Kidney (tissue), 14 donors: ENCODE results near the gene SLC45A3. TPM values are rescaled to one million over a fixed set of nuclear protein-coding genes. Genes with fewer than 3 reads are reported as not detected.

ENCODE experiments used
- DNase-seq, 5 donors: peaks; one replicate each; pipeline ENCODE4 v3.0.0-alpha.2; 2013 to 2020
- FAIRE-seq: peaks from 2 replicates; lab custom pipeline; 2012; peaks lifted over from hg19 to GRCh38; lab: Jason Lieb, UNC
- H3K27ac ChIP-seq, 2 donors: one replicate each; pipeline ENCODE4 v1.7.0; 2013; ENCODE audit warnings: low read depth in 2 of 2, low read length in 2 of 2, inconsistent platforms in 1 of 2
- H3K27me3 ChIP-seq: one replicate; pipeline ENCODE4 v1.7.1; 2013; ENCODE audit warnings: low read length, inconsistent platforms; ENCODE audit not compliant: control insufficient read depth, insufficient read depth
- H3K36me3 ChIP-seq, 3 donors: one replicate each; pipeline versions ENCODE4 v1.7.0 to v1.7.1; 2013; ENCODE audit warnings: low read length in 3 of 3, control low read depth in 1 of 3, inconsistent platforms in 1 of 3; ENCODE audit not compliant: insufficient read depth in 3 of 3, control insufficient read depth in 2 of 3
- H3K4me1 ChIP-seq, 3 donors: one replicate each; pipeline versions ENCODE4 v1.7.0 to v1.7.1; 2013; ENCODE audit warnings: low read length in 3 of 3, inconsistent platforms in 1 of 3, low read depth in 1 of 3; ENCODE audit not compliant: control insufficient read depth in 2 of 3, insufficient read depth in 2 of 3
- H3K4me3 ChIP-seq, 3 donors: one replicate each; pipeline versions ENCODE4 v1.7.0 to v1.8.1; 2013; ENCODE audit warnings: low read length in 3 of 3, control low read depth in 1 of 3, inconsistent platforms in 1 of 3
- H3K9ac ChIP-seq, 3 donors: one replicate each; pipeline versions ENCODE4 v1.7.0 to v1.7.1; 2013; ENCODE audit warnings: low read length in 3 of 3, control low read depth in 1 of 3, inconsistent platforms in 1 of 3
- H3K9me3 ChIP-seq, 3 donors: one replicate each; pipeline versions ENCODE4 v1.7.0 to v1.7.1; 2013; ENCODE audit warnings: low read length in 3 of 3, control low read depth in 1 of 3, inconsistent platforms in 1 of 3; ENCODE audit not compliant: control insufficient read depth in 2 of 3, insufficient read depth in 1 of 3
- CTCF ChIP-seq: IDR thresholded peaks from 3 replicates; pipeline ENCODE4 v1.5.1; 2012; ENCODE audit warnings: mild to moderate bottlenecking, moderate library complexity, borderline replicate concordance; ENCODE audit not compliant: insufficient read depth; ENCODE audit errors: extremely low read depth
- intact Hi-C: fragments of 100-400 bp; cut with DNase I; formaldehyde crosslinking; loops from one replicate; pipeline ENCODE4 v1.11.1; 2022
- polyA plus RNA-seq: library from polyadenylated mRNA; stranded (reverse); fragments of 350-450 nt; fragmentation: Illumina TruSeq; extraction: RNeasy Lipid Tissue Mini Kit (QIAGEN cat#74804); gene quantifications from one replicate; pipeline ENCODE4 v1.2.3, GENCODE V29; 2014; ENCODE audit warnings: low read depth, low replicate concordance; ENCODE audit not compliant: insufficient read depth
- total RNA-seq: library from RNA; stranded (reverse); fragmentation: NEBNext Ultra II Directional; extraction: Animal tissue kit (Norgen Biotek cat#: 25700); gene quantifications from one replicate; pipeline ENCODE4 v1.2.1, GENCODE V29; 2021
- donor health status: control.
- donor health status: control.
- donor health status: control.
- donor health status: control.
- donor health status: control.
- donor health status: DM: yes; HTN: yes; CAD: no.
- donor health status: Normal renal cell carcinoma (clear cell type).

The SLC45A3 gene
- total and polyA plus RNA-seq, 2 donors from 2014 or later, result 6.8 to 7.2 TPM

GRCh38 chr1:205715628-205716027 is 35.3 kb upstream of the SLC45A3 start:
- Histone ChIP-seq H3K27ac (no peak overlapping the region), H3K9ac (no peak overlapping the region), H3K4me1 (peaks cover 0 to 4% (median 0%) of the 10 kb centered on the region in 3 donors), H3K36me3 (peaks cover 15 to 33% (median 25%) of the 10 kb centered on the region in 3 donors), H3K27me3 (no peaks in the 10 kb centered on the region), H3K4me3 (no peak overlapping the region), H3K9me3 (no peaks in the 10 kb centered on the region)
- no peak for TF ChIP-seq CTCF
- DNase-seq (no peak), FAIRE-seq (no peak)
- intact Hi-C loops, result loop anchor here (10.0 kb wide), 1 partner anchor 51 kb away; no protein-coding TSS in a partner anchor

- TF ChIP-seq CTCF, result no peak
- Histone ChIP-seq H3K4me3 (no peak overlapping the region), H3K27ac (no peak overlapping the region), H3K4me1 (peaks cover 0 to 4% (median 0%) of the 10 kb centered on the region in 3 donors), H3K9me3 (no peaks in the 10 kb centered on the region), H3K27me3 (no peaks in the 10 kb centered on the region), H3K36me3 (peaks cover 15 to 31% (median 17%) of the 10 kb centered on the region in 3 donors), H3K9ac (no peak overlapping the region)
- intact Hi-C loops, result loop anchor here (10.0 kb wide), 1 partner anchor 50 kb away; no protein-coding TSS in a partner anchor
- FAIRE-seq (no peak), DNase-seq (no peak)
Observed at GRCh38 chr1:205714906-205715246, 34.6 kb upstream of the SLC45A3 start.

GRCh38 chr1:205714190-205714905 is 34.0 kb upstream of the SLC45A3 start:
- no peak for DNase-seq
- no peak overlapping the region for H3K9ac ChIP-seq
- no peak overlapping the region for H3K4me3 ChIP-seq
- H3K27me3 ChIP-seq, result no peaks in the 10 kb centered on the region
- no peak overlapping the region for H3K27ac ChIP-seq
- peaks cover 12 to 26% (median 15%) of the 10 kb centered on the region in 3 donors for H3K36me3 ChIP-seq
- intact Hi-C loops, result loop anchor here (10.0 kb wide), 1 partner anchor 50 kb away; no protein-coding TSS in a partner anchor
- H3K4me1 ChIP-seq, result peaks cover 0 to 4% (median 0%) of the 10 kb centered on the region in 3 donors
- no peak for FAIRE-seq
- no peak for TF ChIP-seq CTCF
- no peaks in the 10 kb centered on the region for H3K9me3 ChIP-seq
